COLO668 (cell line): Measurements from ENCODE around the gene HLCS.

Source experiments
- DNase-seq: peaks from one replicate; lab custom pipeline; 2025; ENCODE audit not compliant: unreplicated experiment; lab: John Stamatoyannopoulos, UW

Gene HLCS

GRCh38 chr21:36915696-36916245, 50.7 kb downstream of the HLCS start:
- DNase-seq = no peak

- DNase-seq = no peak
Observed at GRCh38 chr21:36915014-36915695, 51.3 kb downstream of the HLCS start.

- no peak for DNase-seq
Observed at GRCh38 chr21:36914244-36915013, 52.0 kb downstream of the HLCS start.

- DNase-seq = no peak
Observed at GRCh38 chr21:36913247-36914169, 53.0 kb downstream of the HLCS start.

GRCh38 chr21:36910581-36911307, 55.7 kb downstream of the HLCS start:
- no peak for DNase-seq

- DNase-seq = no peak
Observed at GRCh38 chr21:36909901-36910561, 56.4 kb downstream of the HLCS start.

- DNase-seq = no peak
Observed at GRCh38 chr21:36909423-36909822, 57.0 kb downstream of the HLCS start.

- DNase-seq = no peak
Observed at GRCh38 chr21:36908260-36908908, 58.1 kb downstream of the HLCS start.

GRCh38 chr21:36904093-36904666, 62.3 kb downstream of the HLCS start:
- DNase-seq = no peak

- no peak for DNase-seq
Observed at GRCh38 chr21:36902793-36903192, 63.7 kb downstream of the HLCS start.

GRCh38 chr21:36902331-36902730, 64.1 kb downstream of the HLCS start:
- no peak for DNase-seq

GRCh38 chr21:36901575-36901974, 64.9 kb downstream of the HLCS start:
- DNase-seq = no peak

- no peak for DNase-seq
Observed at GRCh38 chr21:36893581-36893980, 72.9 kb downstream of the HLCS start.

GRCh38 chr21:36892201-36892600, 74.3 kb downstream of the HLCS start:
- no peak for DNase-seq

GRCh38 chr21:36891692-36892091, 74.8 kb downstream of the HLCS start:
- no peak for DNase-seq

- no peak for DNase-seq
Observed at GRCh38 chr21:36891121-36891520, 75.3 kb downstream of the HLCS start.

- DNase-seq = no peak
Observed at GRCh38 chr21:36890086-36890485, 76.4 kb downstream of the HLCS start.

GRCh38 chr21:36889401-36889800, 77.1 kb downstream of the HLCS start:
- DNase-seq = no peak

- DNase-seq = no peak
Observed at GRCh38 chr21:36888466-36888865, 78.0 kb downstream of the HLCS start.
